GM12878 (cell line): ENCODE measurements around the gene PIP4K2A. TPM values are rescaled to one million over a fixed set of nuclear protein-coding genes. Genes with fewer than 3 reads are reported as not detected.

Experiments
- ATAC-seq: fragments of 200-7000 bp; cut with Tn5 transposase; 3 replicates; pipeline ENCODE4 v1.9.1; 2020; ENCODE audit warnings: mild to moderate bottlenecking, moderate library complexity
- BruUV-seq: library from RNA; stranded (reverse); fragments of 400-500 nt; replicated peaks from 2 replicates; lab custom pipeline; 2021; lab: Mats Ljungman, UMichigan
- CTCF ChIA-PET: fragments of 300-600 bp; sonication (Branson Sonifier 250); formaldehyde crosslinking; extraction: SDS; loops from one replicate; lab custom pipeline; 2021; ENCODE audit warnings: inconsistent platforms; lab: Yijun Ruan, JAX
- POLR2A ChIA-PET: fragments of 350-600 bp; formaldehyde crosslinking; extraction: SDS; loops from one replicate; lab custom pipeline; 2021; ENCODE audit warnings: inconsistent platforms; lab: Charles Lee
- RAD21 ChIA-PET: fragments of 300-600 bp; sonication (Branson Sonifier 250); formaldehyde crosslinking; loops from one replicate; lab custom pipeline; 2023; ENCODE audit warnings: antibody characterized with exemption; ENCODE audit not compliant: unreplicated experiment; lab: Charles Lee
- SMC1A ChIA-PET: fragments of 300-600 bp; sonication (Branson Sonifier 250); formaldehyde crosslinking; loops from one replicate; lab custom pipeline; 2023; ENCODE audit not compliant: unreplicated experiment, uncharacterized antibody; lab: Charles Lee
- DNase-seq: peaks from one replicate; pipeline ENCODE4 v3.0.0-alpha.2; 2011; ENCODE audit warnings: low read depth, low spot score
- FAIRE-seq: peaks from 3 replicates; lab custom pipeline; 2011; peaks lifted over from hg19 to GRCh38; lab: Jason Lieb, UNC
- H2AFZ ChIP-seq: 2 replicates; pipeline ENCODE4 v1.6.0; 2011; ENCODE audit warnings: low read depth, low read length, control low read depth; ENCODE audit not compliant: control insufficient read depth
- H3K27ac ChIP-seq: 2 replicates; pipeline ENCODE4 v1.5.1; 2011; ENCODE audit warnings: control low read depth; ENCODE audit not compliant: control insufficient read depth, insufficient read depth
- H3K27me3 ChIP-seq, 2 experiments: replicated peaks in 1 of 2; 2 replicates each; pipeline versions ENCODE4 v1.6.0 to v1.6.1; 2011; ENCODE audit warnings: low read length in 1 of 2; ENCODE audit not compliant: control insufficient read depth in 2 of 2, insufficient read depth in 2 of 2
- H3K36me3 ChIP-seq, 2 experiments: 2 replicates each; pipeline ENCODE4 v1.5.1; 2011; ENCODE audit warnings: low read length in 1 of 2; ENCODE audit not compliant: control insufficient read depth in 2 of 2, insufficient read depth in 2 of 2
- H3K4me1 ChIP-seq: 2 replicates; pipeline ENCODE4 v1.6.1; 2011; ENCODE audit warnings: mild to moderate bottlenecking, low read length, moderate library complexity, mixed read lengths; ENCODE audit not compliant: control insufficient read depth, insufficient read depth
- H3K4me2 ChIP-seq: 2 replicates; pipeline ENCODE4 v1.6.0; 2011; ENCODE audit warnings: control low read depth; ENCODE audit not compliant: control insufficient read depth, insufficient read depth
- H3K4me3 ChIP-seq: fragments of 200-600 bp; sonication (generic); 2 replicates; pipeline ENCODE4 v1.5.1; 2016
- H3K79me2 ChIP-seq: 2 replicates; pipeline ENCODE4 v1.6.0; 2011; ENCODE audit warnings: low read length; ENCODE audit not compliant: control insufficient read depth, insufficient read depth
- H3K9ac ChIP-seq: 2 replicates; pipeline ENCODE4 v1.8.0; 2011; ENCODE audit warnings: low read length, control low read depth, mixed read lengths; ENCODE audit not compliant: control insufficient read depth, insufficient read depth
- H3K9me3 ChIP-seq: replicated peaks from 3 replicates; pipeline ENCODE4 v1.5.1; 2011; ENCODE audit warnings: mild to moderate bottlenecking, low read length; ENCODE audit not compliant: control insufficient read depth, insufficient read depth
- H4K20me1 ChIP-seq: 2 replicates; pipeline ENCODE4 v1.6.0; 2011; ENCODE audit not compliant: control insufficient read depth, insufficient read depth
- CREM ChIP-seq: IDR thresholded peaks from 2 replicates; pipeline ENCODE4 v1.6.1; 2014; ENCODE audit warnings: antibody characterized with exemption, low read depth
- ESRRA ChIP-seq: IDR thresholded peaks from 2 replicates; pipeline ENCODE4 v1.6.1; 2012; ENCODE audit warnings: mild to moderate bottlenecking, low read length, improper control_type of control experiment
- IKZF2 ChIP-seq, 2 experiments: fragments of 450-650 bp; IDR thresholded peaks; 2 replicates each; pipeline ENCODE4 v1.6.1; 2017; ENCODE audit warnings: mild to moderate bottlenecking in 2 of 2, moderate library complexity in 2 of 2
- MTA2 ChIP-seq: fragments of 450-650 bp; IDR thresholded peaks from 2 replicates; pipeline ENCODE4 v1.6.1; 2016; ENCODE audit warnings: low read depth, mild to moderate bottlenecking, moderate library complexity
- NR2F1 ChIP-seq: fragments of 450-650 bp; conservative IDR thresholded peaks from 2 replicates; pipeline ENCODE4 v1.6.1; 2017; ENCODE audit warnings: mild to moderate bottlenecking
- SMC3 ChIP-seq: IDR thresholded peaks from 2 replicates; pipeline ENCODE4 v1.6.1; 2011; ENCODE audit warnings: low read length, improper control_type of control experiment, borderline replicate concordance
- USF2 ChIP-seq: IDR thresholded peaks from 2 replicates; pipeline ENCODE4 v1.6.1; 2011; ENCODE audit warnings: low read depth, low read length, improper control_type of control experiment, borderline replicate concordance
- ZBTB40 ChIP-seq: fragments of 450-650 bp; IDR thresholded peaks from 2 replicates; pipeline ENCODE4 v1.6.1; 2016; ENCODE audit warnings: mild to moderate bottlenecking, moderate library complexity, borderline replicate concordance
- ZNF687 ChIP-seq: fragments of 450-650 bp; IDR thresholded peaks from 2 replicates; pipeline ENCODE4 v1.6.1; 2017; ENCODE audit warnings: mild to moderate bottlenecking, moderate library complexity
- WGBS: methylation state at CpG from one replicate; pipeline ENCODE4 v1.1.6; 2016; ENCODE audit warnings: low lambda C conversion rate; ENCODE audit not compliant: insufficient replicate concordance, insufficient coverage; ENCODE audit errors: missing lambda C conversion rate; 5-methylcytosine and 5-hydroxymethylcytosine counted together
- in situ Hi-C: fragments of 300-500 bp; cut with MboI; formaldehyde crosslinking; loops from 9 replicates; pipeline ENCODE4 v1.14.3; 2018; ENCODE audit warnings: mixed read lengths
- intact Hi-C: fragments of 100-400 bp; cut with micrococcal nuclease; formaldehyde crosslinking; loops from one replicate; pipeline ENCODE4 v1.14.2; 2022; ENCODE audit not compliant: unreplicated experiment
- polyA plus RNA-seq, 11 experiments: library from polyadenylated mRNA; depleted of rRNA in 4 of 11; unstranded in 6 of 11; stranded (reverse) in 5 of 11; fragments of >200 nt; fragmentation: Nextera tagmentation in 4 of 11; fragmentation: Illumina TruSeq in 1 of 11; extraction: Ambion mirVana in 4 of 11; extraction: Trizol in 1 of 11; gene quantifications; 1 replicate in 1 of 11; 2 replicates in 10 of 11; pipeline versions ENCODE4 v1.2.1 to v1.2.3, GENCODE V29; 2011 to 2016; ENCODE audit warnings: inconsistent platforms in 2 of 11, missing spikeins in 2 of 11, low read depth in 1 of 11
- total RNA-seq, 4 experiments: library from RNA; depleted of rRNA in 3 of 4; stranded (reverse); fragments of >200 nt in 3 of 4; fragmentation: Illumina TruSeq in 1 of 4; extraction: Trizol in 1 of 4; gene quantifications; 2 replicates each; pipeline versions ENCODE4 v1.2.1 to v1.2.3, GENCODE V29; 2013 to 2021

Gene PIP4K2A
- total and polyA plus RNA-seq, 10 of the 15 experiments (the other 5 are each of a cell fraction or from before 2014, with no cell fraction given): 54.3 to 139 (median 84.4) TPM

GRCh38 chr10:22711373-22711772 lies 3.0 kb downstream of the PIP4K2A start:
- BruUV-seq: no TSS peak
- POLR2A ChIA-PET: interaction anchor here (0.8 to 2.2 kb wide), 7 partner anchors 23 to 708 kb away, joined by 3 to 13 read pairs (median 5); partner anchors contain the start of gene DNAJC1
- intact Hi-C loops: loop anchor here (2.0 to 10.0 kb wide), 6 partner anchors 44 to 397 kb away; partner anchors contain the start of gene COMMD3
- Histone ChIP-seq H3K27ac (peak overlapping the region; percentile 65), H3K4me3 (peak overlapping the region; percentile 75), H3K9me3 (peaks cover under 1% of the 10 kb centered on the region), H3K27me3 (no peaks in the 10 kb centered on the region), H3K36me3 (peaks cover 2 to 7% of the 10 kb centered on the region in 2 experiments; a peak in 1 of 4 replicates), H4K20me1 (no peaks in the 10 kb centered on the region), H3K79me2 (peaks cover 82% of the 10 kb centered on the region), H3K4me1 (peaks cover 11% of the 10 kb centered on the region), H3K9ac (peak overlapping the region; percentile 89), H3K4me2 (peak overlapping the region; percentile 81), H2AFZ (no peak overlapping the region)
- no peak for DNase-seq
- CTCF ChIA-PET: interaction anchor here (1.6 to 1.8 kb wide), 2 partner anchors 42 to 107 kb away, joined by 8 to 9 read pairs; no protein-coding TSS in a partner anchor
- SMC1A ChIA-PET: interaction anchor here (1.1 to 7.6 kb wide), 9 partner anchors 12 to 138 kb away, joined by 3 to 72 read pairs (median 7); no protein-coding TSS in a partner anchor
- in situ Hi-C loops: no loop called here
- WGBS: 17% methylated on average over 3 of the region's 3 CpGs
- RAD21 ChIA-PET: interaction anchor here (0.6 to 2.6 kb wide), 13 partner anchors 11 to 126 kb away, joined by 3 to 22 read pairs (median 11); no protein-coding TSS in a partner anchor
- no peak for FAIRE-seq
- no peak for ATAC-seq
- TF ChIP-seq CREM (no peak), SMC3 (no peak), NR2F1 (peak; percentile 74; the same call in 1 of the 2 replicates), ZNF687 (0 out of 2 replicates have a peak, but pooled peaks have one; percentile 24), ESRRA (peak; percentile 74; the same call in 1 of the 2 replicates), ZBTB40 (no peak), MTA2 (no peak), USF2 (no peak), IKZF2 (IDR thresholded peaks at IDR 0.05) (no peak)
- TF ChIP-seq, all 136 proteins: peak for 3
